Measurements from ENCODE around the gene NPIPA2. TPM values are rescaled to one million over a fixed set of nuclear protein-coding genes. Genes with fewer than 3 reads are reported as not detected.
"Not testable (repeated sequence)": the region's sequence is repeated elsewhere in the genome, so short reads cannot be mapped to it uniquely, and the experiment has no call there.

The NPIPA2 gene
- total RNA-seq, 2 experiments from 2014 or later: 1.4 to 2.2 TPM

GRCh38 chr16:14740832-14741385, 1.4 kb upstream of the NPIPA2 start:
- H3K36me3 ChIP-seq (ENCODE audit: insufficient read depth, low read length); H3K27me3 Mint-ChIP-seq; POLR2A ChIA-PET; intact Hi-C loops (cut with DNase I, micrococcal nuclease); H3K4me1 Mint-ChIP-seq (ENCODE audit: low read depth); DNase-seq; H3K27ac ChIP-seq (ENCODE audit: low read depth in 1 of 2, low read length in 2 of 2); H3K9me3 ChIP-seq (ENCODE audit: control insufficient read depth in 1 of 2, insufficient read depth in 1 of 2, low read length in 2 of 2); H3K4me1 ChIP-seq (ENCODE audit: insufficient read depth, low read length); H3K9me3 Mint-ChIP-seq; H3K36me3 Mint-ChIP-seq (ENCODE audit: low read depth); ATAC-seq (ENCODE audit: poor library complexity); CTCF ChIA-PET; H3K27me3 ChIP-seq (ENCODE audit: control insufficient read depth in 1 of 2, insufficient read depth in 2 of 2, low read length in 2 of 2); H3K4me3 Mint-ChIP-seq; H3K4me3 ChIP-seq (ENCODE audit: low read length); H3K27ac Mint-ChIP-seq: not testable (repeated sequence)

GRCh38 chr16:14741794-14742193, 539 bp upstream of the NPIPA2 start:
- POLR2A ChIA-PET; H3K4me1 Mint-ChIP-seq (ENCODE audit: low read depth); H3K27ac ChIP-seq (ENCODE audit: low read depth in 1 of 2, low read length in 2 of 2); H3K36me3 ChIP-seq (ENCODE audit: insufficient read depth, low read length); DNase-seq; ATAC-seq (ENCODE audit: poor library complexity); H3K27ac Mint-ChIP-seq; H3K9me3 ChIP-seq (ENCODE audit: control insufficient read depth in 1 of 2, insufficient read depth in 1 of 2, low read length in 2 of 2); intact Hi-C loops (cut with DNase I, micrococcal nuclease); H3K4me1 ChIP-seq (ENCODE audit: insufficient read depth, low read length); H3K27me3 Mint-ChIP-seq; H3K4me3 ChIP-seq (ENCODE audit: low read length); H3K4me3 Mint-ChIP-seq; CTCF ChIA-PET; H3K9me3 Mint-ChIP-seq; H3K27me3 ChIP-seq (ENCODE audit: control insufficient read depth in 1 of 2, insufficient read depth in 2 of 2, low read length in 2 of 2); H3K36me3 Mint-ChIP-seq (ENCODE audit: low read depth): not testable (repeated sequence)

DNA sequence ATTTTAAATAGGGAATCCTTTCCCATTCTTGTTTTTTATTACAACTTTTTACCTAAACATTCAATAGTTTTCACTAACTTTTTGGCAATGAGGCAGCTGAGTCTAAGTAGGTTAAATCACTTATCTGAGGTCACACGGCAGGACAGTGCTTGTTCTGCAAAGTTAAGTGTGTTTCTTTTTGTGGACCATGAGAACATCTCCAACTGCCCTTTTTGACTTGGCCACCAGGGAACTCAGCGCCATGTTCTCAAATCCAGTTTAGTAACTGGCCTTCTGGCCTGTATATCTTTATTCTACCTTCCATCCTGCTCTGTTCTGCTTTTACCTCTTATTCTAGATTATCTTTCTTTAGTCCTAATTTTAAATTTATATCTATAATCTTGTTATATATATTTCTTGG, 31.3 kb downstream of the NPIPA2 start:
- H3K4me3 Mint-ChIP-seq; H3K4me1 ChIP-seq (ENCODE audit: insufficient read depth, low read length); H3K9me3 ChIP-seq (ENCODE audit: control insufficient read depth in 1 of 2, insufficient read depth in 1 of 2, low read length in 2 of 2); DNase-seq; H3K4me3 ChIP-seq (ENCODE audit: low read length); CTCF ChIA-PET; ATAC-seq (ENCODE audit: poor library complexity); H3K27me3 Mint-ChIP-seq; H3K9me3 Mint-ChIP-seq; POLR2A ChIA-PET; intact Hi-C loops (cut with DNase I, micrococcal nuclease); H3K36me3 ChIP-seq (ENCODE audit: insufficient read depth, low read length); H3K4me1 Mint-ChIP-seq (ENCODE audit: low read depth); H3K27ac Mint-ChIP-seq; H3K27me3 ChIP-seq (ENCODE audit: control insufficient read depth in 1 of 2, insufficient read depth in 2 of 2, low read length in 2 of 2); H3K27ac ChIP-seq (ENCODE audit: low read depth in 1 of 2, low read length in 2 of 2); H3K36me3 Mint-ChIP-seq (ENCODE audit: low read depth): not testable (repeated sequence)

DNA sequence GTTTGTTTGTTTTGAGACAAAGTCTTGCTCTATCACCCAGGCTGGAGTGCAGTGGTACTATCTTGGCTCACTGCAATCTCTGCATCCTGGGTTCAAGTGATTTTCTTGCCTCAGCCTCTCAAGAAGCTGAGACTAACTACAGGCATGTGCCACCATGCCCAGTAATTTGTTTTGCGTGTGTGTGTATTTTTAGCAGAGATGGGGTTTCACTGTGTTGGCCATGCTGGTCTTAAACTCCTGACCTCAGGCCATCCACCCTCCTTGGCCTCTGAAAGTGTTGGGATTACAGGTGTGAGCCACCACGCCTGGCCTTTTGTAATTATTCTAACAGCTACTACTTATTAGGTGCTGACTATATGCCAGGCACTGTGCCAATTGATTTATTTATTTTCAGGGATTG, 33.3 kb downstream of the NPIPA2 start:
- H3K36me3 ChIP-seq (ENCODE audit: insufficient read depth, low read length); CTCF ChIA-PET; H3K27ac Mint-ChIP-seq; H3K4me3 Mint-ChIP-seq; POLR2A ChIA-PET; H3K27me3 Mint-ChIP-seq; intact Hi-C loops (cut with DNase I, micrococcal nuclease); H3K4me3 ChIP-seq (ENCODE audit: low read length); H3K27ac ChIP-seq (ENCODE audit: low read depth in 1 of 2, low read length in 2 of 2); H3K27me3 ChIP-seq (ENCODE audit: control insufficient read depth in 1 of 2, insufficient read depth in 2 of 2, low read length in 2 of 2); ATAC-seq (ENCODE audit: poor library complexity); H3K36me3 Mint-ChIP-seq (ENCODE audit: low read depth); H3K9me3 ChIP-seq (ENCODE audit: control insufficient read depth in 1 of 2, insufficient read depth in 1 of 2, low read length in 2 of 2); H3K4me1 Mint-ChIP-seq (ENCODE audit: low read depth); H3K9me3 Mint-ChIP-seq; DNase-seq; H3K4me1 ChIP-seq (ENCODE audit: insufficient read depth, low read length): not testable (repeated sequence)

DNA sequence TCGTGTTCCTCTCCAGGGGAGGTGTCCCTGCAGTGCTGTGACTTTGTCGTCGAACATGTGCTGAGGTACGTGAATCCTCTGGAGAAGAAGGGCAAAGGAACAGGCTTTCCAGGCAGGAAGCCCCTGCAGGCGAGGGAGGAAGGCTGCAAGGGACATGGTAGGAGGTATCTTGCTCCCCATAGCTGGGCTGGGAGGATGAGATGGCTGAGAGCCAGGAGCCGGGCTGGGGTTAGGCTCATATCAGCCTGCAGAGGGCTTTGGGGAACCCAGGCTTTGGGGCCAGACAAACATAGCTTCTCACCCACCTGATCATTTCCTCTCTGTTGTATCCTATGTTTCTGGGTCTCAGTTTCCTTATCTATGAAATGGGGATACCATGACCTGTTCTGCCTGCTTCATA, 34.4 kb downstream of the NPIPA2 start:
- H3K9me3 Mint-ChIP-seq; H3K4me3 Mint-ChIP-seq; H3K36me3 Mint-ChIP-seq (ENCODE audit: low read depth); H3K4me1 ChIP-seq (ENCODE audit: insufficient read depth, low read length); H3K4me1 Mint-ChIP-seq (ENCODE audit: low read depth); H3K27me3 Mint-ChIP-seq; H3K27ac Mint-ChIP-seq; H3K27me3 ChIP-seq (ENCODE audit: control insufficient read depth in 1 of 2, insufficient read depth in 2 of 2, low read length in 2 of 2); H3K4me3 ChIP-seq (ENCODE audit: low read length); POLR2A ChIA-PET; H3K36me3 ChIP-seq (ENCODE audit: insufficient read depth, low read length); H3K9me3 ChIP-seq (ENCODE audit: control insufficient read depth in 1 of 2, insufficient read depth in 1 of 2, low read length in 2 of 2); ATAC-seq (ENCODE audit: poor library complexity); DNase-seq; intact Hi-C loops (cut with DNase I, micrococcal nuclease); H3K27ac ChIP-seq (ENCODE audit: low read depth in 1 of 2, low read length in 2 of 2); CTCF ChIA-PET: not testable (repeated sequence)

DNA sequence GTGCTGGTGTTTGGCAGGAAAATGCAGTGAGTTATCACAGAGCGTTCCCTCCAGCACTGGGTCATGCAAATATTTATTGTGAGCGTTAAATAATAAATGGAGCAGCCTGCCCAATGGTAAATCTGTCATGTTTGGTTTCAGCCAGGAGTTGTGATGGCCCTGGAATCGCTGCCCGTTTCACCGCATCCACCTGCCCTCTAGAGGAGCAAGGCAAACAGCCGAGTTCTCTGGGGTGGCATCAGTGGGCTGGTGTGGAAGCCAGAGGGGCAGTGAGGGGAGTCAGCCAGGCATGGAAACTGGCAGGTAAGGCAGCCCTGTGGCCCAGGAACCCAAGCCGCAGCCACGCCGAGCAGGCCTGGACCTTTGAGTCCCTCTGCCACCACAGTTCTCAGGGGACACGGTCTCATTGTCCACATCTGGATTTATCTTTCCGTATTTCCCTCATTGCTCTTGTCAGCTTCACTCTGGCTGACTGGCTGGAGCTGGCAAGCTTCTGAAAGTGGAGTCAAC, 37.1 kb downstream of the NPIPA2 start:
- not testable (repeated sequence) for H3K4me1 Mint-ChIP-seq (ENCODE audit: low read depth)

DNA sequence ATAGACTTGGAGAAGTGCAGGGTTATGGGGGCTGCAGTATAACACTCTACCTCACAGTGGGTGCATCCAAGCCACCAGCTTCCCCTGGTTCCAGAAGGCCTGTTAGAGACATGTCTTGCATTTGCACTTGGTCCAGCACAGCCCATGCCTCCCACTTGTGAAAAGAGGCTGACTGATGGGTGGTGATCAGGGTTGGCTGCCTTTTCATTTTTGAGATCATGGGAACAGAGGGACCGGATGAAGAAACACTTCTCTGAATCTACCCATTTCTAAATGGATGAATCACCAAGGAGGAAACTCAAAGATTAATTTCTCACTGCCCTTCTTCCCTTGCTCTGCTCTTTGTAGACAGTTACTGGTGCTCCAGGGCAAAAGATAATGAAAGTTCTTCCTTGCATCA, 43.8 kb downstream of the NPIPA2 start:
- H3K27ac Mint-ChIP-seq; ATAC-seq (ENCODE audit: poor library complexity); H3K4me1 ChIP-seq (ENCODE audit: insufficient read depth, low read length); H3K4me1 Mint-ChIP-seq (ENCODE audit: low read depth); H3K27me3 Mint-ChIP-seq; H3K27me3 ChIP-seq (ENCODE audit: control insufficient read depth in 1 of 2, insufficient read depth in 2 of 2, low read length in 2 of 2); CTCF ChIA-PET; intact Hi-C loops (cut with DNase I, micrococcal nuclease); H3K9me3 Mint-ChIP-seq; H3K4me3 ChIP-seq (ENCODE audit: low read length); DNase-seq; H3K4me3 Mint-ChIP-seq; H3K27ac ChIP-seq (ENCODE audit: low read depth in 1 of 2, low read length in 2 of 2); H3K36me3 ChIP-seq (ENCODE audit: insufficient read depth, low read length); H3K36me3 Mint-ChIP-seq (ENCODE audit: low read depth); H3K9me3 ChIP-seq (ENCODE audit: control insufficient read depth in 1 of 2, insufficient read depth in 1 of 2, low read length in 2 of 2); POLR2A ChIA-PET: not testable (repeated sequence)

More for the DNA sequence above, 37.1 kb downstream of the NPIPA2 start:
- H3K27me3 ChIP-seq (ENCODE audit: control insufficient read depth in 1 of 2, insufficient read depth in 2 of 2, low read length in 2 of 2); H3K36me3 Mint-ChIP-seq (ENCODE audit: low read depth); H3K27ac ChIP-seq (ENCODE audit: low read depth in 1 of 2, low read length in 2 of 2); H3K4me3 ChIP-seq (ENCODE audit: low read length); H3K4me1 ChIP-seq (ENCODE audit: insufficient read depth, low read length); POLR2A ChIA-PET; CTCF ChIA-PET; DNase-seq; H3K36me3 ChIP-seq (ENCODE audit: insufficient read depth, low read length); H3K27ac Mint-ChIP-seq; H3K9me3 ChIP-seq (ENCODE audit: control insufficient read depth in 1 of 2, insufficient read depth in 1 of 2, low read length in 2 of 2); ATAC-seq (ENCODE audit: poor library complexity); H3K9me3 Mint-ChIP-seq; intact Hi-C loops (cut with DNase I, micrococcal nuclease); H3K27me3 Mint-ChIP-seq; H3K4me3 Mint-ChIP-seq: not testable (repeated sequence)

Data from CD4-positive, alpha-beta T cell (primary cell).